Memory B cell (primary cell): ENCODE measurements around the gene DACT1.

Experiments used
- ATAC-seq: fragments of 150-1000 bp; cut with Tn5 transposase; 2 replicates; pipeline ENCODE4 v1.10.0; 2021; ENCODE audit warnings: low read depth, mild to moderate bottlenecking, moderate library complexity
- DNase-seq, 2 donors: peaks; one replicate each; pipeline ENCODE4 v3.0.0; 2022; ENCODE audit warnings: low spot score in 2 of 2
- H3K27ac Mint-ChIP-seq: one replicate; pipeline ENCODE4 v1.8.0; 2022; ENCODE audit warnings: mild to moderate bottlenecking, moderate library complexity, mixed read lengths
- H3K27me3 Mint-ChIP-seq: one replicate; pipeline ENCODE4 v1.8.0; 2022; ENCODE audit warnings: mixed read lengths
- H3K36me3 Mint-ChIP-seq: one replicate; pipeline ENCODE4 v1.8.0; 2022; ENCODE audit warnings: mild to moderate bottlenecking, mixed read lengths
- H3K4me1 Mint-ChIP-seq: one replicate; pipeline ENCODE4 v1.8.0; 2022; ENCODE audit warnings: mixed read lengths
- H3K4me3 Mint-ChIP-seq: one replicate; pipeline ENCODE4 v1.8.0; 2022; ENCODE audit warnings: mild to moderate bottlenecking, moderate library complexity, mixed read lengths
- H3K9me3 Mint-ChIP-seq: one replicate; pipeline ENCODE4 v1.8.0; 2022; ENCODE audit warnings: mixed read lengths

The DACT1 gene

DNA sequence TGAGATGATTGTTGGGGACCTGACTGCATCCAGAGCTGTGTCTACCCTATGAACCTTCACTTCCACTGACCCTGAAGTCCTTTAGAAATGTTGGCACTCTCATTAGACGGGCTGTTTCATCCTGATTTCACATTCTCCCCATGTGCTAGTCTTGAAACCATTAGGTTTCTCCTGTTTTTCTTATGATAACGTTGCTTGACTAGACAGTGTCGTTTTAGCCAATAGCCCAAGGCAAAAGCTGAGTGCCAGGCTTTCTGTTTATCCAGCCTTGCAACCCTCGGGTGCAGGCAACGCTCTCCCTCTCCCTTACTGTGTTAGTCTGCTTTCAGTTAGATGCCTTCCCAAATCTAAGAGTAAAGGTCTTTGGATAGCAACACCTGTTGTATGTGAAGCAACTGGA is 30.1 kb downstream of the DACT1 start:
- no peak overlapping the region for H3K27ac Mint-ChIP-seq
- DNase-seq (no peak), ATAC-seq (no peak)
- no peaks in the 10 kb centered on the region for H3K36me3 Mint-ChIP-seq
- H3K4me1 Mint-ChIP-seq = no peaks in the 10 kb centered on the region
- H3K27me3 Mint-ChIP-seq = peaks cover 2% of the 10 kb centered on the region
- peaks cover 2% of the 10 kb centered on the region for H3K9me3 Mint-ChIP-seq
- no peak overlapping the region for H3K4me3 Mint-ChIP-seq

DNA sequence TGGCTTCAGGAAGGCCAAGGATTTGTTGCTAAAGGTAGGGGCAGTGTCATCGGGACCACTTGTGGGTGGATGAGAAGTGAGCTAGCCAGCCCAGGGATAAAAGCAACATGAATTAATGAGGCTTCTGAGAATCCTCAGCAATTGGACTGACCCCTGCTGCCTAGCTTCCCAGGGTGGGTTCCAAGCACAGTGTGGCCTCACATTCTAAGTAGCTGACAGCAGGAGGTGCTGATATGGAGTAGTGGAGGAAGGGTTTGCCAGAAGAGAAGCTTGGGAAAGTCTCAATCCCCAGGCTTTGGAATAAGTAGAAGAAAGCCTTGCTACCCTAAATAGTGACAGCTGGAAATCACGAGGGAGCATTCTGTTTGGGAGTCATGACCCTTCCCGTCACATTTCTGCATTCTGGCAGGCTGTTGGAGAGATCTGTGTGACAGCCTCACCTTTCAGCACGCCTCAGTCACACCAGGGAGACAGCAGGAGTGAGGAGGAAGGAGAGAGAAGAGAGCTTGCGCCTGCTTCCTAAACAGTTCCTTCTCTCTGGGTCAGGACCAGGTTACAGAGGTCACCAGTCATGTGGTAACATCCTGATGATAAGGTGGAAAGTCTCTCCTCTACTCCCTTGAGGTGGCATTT is 31.2 kb downstream of the DACT1 start:
- no peak for DNase-seq
- ATAC-seq = no peak
- no peak overlapping the region for H3K4me3 Mint-ChIP-seq
- peaks cover 2% of the 10 kb centered on the region for H3K27me3 Mint-ChIP-seq
- no peak overlapping the region for H3K27ac Mint-ChIP-seq
- peaks cover 2% of the 10 kb centered on the region for H3K9me3 Mint-ChIP-seq
- no peaks in the 10 kb centered on the region for H3K36me3 Mint-ChIP-seq
- H3K4me1 Mint-ChIP-seq = no peaks in the 10 kb centered on the region

DNA sequence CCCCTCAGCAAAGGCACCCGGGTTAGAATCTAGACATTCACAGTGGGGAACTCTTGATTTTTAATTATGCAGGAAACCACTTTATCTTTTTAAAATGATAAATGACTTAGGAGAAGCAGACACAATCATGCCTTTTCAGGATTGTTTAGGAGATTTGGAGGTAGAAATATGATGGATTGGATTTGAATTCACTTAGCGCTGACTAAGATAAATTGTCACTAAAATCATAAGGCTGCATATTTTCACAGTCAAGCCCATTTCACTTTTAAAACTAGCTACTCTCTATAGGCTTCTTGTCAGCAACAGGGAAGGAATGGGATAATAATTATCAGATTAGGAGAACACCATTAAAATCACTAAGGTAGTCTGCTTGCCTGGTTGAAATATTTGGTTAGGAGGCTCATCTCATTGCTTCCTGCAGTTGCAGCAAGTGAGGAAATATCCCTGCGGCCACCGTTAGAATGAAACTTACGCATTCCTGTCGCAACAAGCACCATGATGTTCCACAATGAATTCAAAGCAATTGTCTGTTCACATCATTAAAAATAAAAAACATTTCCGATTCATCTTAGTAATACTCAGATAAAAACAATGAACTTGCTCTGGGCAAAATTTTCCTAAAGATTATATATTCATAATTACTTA is 31.9 kb downstream of the DACT1 start:
- Mint-ChIP-seq H3K27ac (no peak overlapping the region), H3K27me3 (peaks cover 2% of the 10 kb centered on the region), H3K4me3 (no peak overlapping the region), H3K36me3 (no peaks in the 10 kb centered on the region), H3K9me3 (peaks cover 2% of the 10 kb centered on the region), H3K4me1 (no peaks in the 10 kb centered on the region)
- no peak for DNase-seq
- ATAC-seq = no peak

DNA sequence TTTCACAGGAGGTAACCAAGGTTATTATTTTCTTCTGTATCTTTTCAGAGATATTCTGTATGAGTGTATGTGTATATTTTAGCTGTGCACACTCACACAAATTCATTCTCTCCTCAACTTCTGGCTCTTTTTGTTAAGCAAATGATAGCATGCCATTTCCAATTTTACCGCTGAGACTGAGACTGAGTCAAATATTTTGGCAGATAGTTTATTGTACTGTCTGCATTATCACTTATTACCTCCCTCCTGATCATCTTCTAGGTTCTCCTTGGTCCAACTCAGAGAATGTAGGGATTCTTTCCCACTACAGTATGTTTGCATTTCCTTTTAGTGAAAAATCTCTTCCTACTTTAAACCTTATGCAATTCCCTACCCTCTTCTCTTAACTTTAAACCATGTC is 33.3 kb downstream of the DACT1 start:
- Mint-ChIP-seq H3K9me3 (peaks cover 2% of the 10 kb centered on the region), H3K4me1 (no peaks in the 10 kb centered on the region), H3K27ac (no peak overlapping the region), H3K4me3 (no peak overlapping the region), H3K27me3 (peaks cover 2% of the 10 kb centered on the region), H3K36me3 (no peaks in the 10 kb centered on the region)
- DNase-seq = no peak
- no peak for ATAC-seq

DNA sequence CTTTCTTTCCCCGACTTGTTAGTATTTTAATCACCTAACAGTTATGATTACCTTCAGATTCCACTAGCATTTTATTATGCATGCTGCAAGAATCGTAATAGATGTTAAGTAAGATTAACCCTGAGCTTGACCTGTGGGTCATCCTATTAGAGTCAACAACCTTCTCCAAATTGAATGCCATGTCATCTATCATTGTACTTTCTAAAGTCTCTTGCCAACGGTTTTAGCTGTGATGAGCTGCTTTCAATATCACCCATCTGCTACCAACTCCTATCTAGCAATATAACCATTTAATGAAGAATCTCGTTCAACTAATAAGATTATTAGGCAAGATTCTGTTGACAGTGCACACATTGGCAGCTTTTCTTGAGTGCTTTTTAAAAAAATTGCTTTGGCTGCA is 33.7 kb downstream of the DACT1 start:
- peaks cover 2% of the 10 kb centered on the region for H3K27me3 Mint-ChIP-seq
- peaks cover 2% of the 10 kb centered on the region for H3K9me3 Mint-ChIP-seq
- H3K36me3 Mint-ChIP-seq = no peaks in the 10 kb centered on the region
- no peak for DNase-seq
- H3K4me1 Mint-ChIP-seq = no peaks in the 10 kb centered on the region
- H3K27ac Mint-ChIP-seq = no peak overlapping the region
- ATAC-seq = no peak
- H3K4me3 Mint-ChIP-seq = no peak overlapping the region

DNA sequence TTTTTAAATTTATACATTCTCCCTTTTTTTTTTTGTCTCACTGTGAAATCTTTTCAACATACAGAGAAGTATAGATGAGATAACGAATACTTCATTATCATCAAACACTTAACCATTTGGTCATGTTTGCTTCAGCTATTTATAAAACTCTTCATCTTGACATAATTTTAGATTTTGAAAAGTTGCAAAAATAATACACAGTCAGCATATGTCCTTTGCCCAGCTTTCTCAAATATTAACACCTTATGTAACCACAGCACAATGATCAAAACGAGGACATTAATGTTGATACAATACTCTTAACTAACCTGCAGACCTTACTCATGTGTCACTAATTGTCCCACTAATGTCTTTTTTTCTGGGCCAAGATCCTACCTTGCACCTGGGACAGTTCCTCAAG is 36.0 kb downstream of the DACT1 start:
- no peak for ATAC-seq
- H3K9me3 Mint-ChIP-seq = peaks cover 2% of the 10 kb centered on the region

DNA sequence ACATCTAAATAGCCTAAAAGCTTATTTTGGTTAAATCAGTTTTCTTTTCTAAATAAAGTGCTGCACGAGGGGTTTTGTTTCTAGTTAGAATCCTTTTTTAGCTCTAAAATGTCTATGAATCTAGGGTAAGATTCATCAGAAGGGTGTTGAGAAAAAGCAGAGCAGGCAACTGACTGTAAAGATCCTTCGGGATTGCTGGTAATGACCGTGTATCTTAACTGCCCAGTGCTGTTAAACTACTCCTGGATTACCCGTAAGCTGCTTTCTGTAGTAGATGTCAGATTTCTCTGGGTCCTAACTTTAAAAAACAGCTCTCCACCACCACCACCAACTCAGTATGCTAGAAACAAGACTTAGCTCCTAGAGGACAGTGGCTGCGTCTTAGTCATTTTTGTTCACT is 39.2 kb downstream of the DACT1 start:
- Mint-ChIP-seq H3K4me3 (no peak overlapping the region), H3K27ac (no peak overlapping the region), H3K36me3 (no peaks in the 10 kb centered on the region), H3K9me3 (peaks cover 2% of the 10 kb centered on the region), H3K4me1 (no peaks in the 10 kb centered on the region), H3K27me3 (peaks cover 4% of the 10 kb centered on the region)
- DNase-seq (no peak), ATAC-seq (no peak)

More for the DNA sequence above, 36.0 kb downstream of the DACT1 start:
- Mint-ChIP-seq H3K4me1 (no peaks in the 10 kb centered on the region), H3K27ac (no peak overlapping the region), H3K36me3 (no peaks in the 10 kb centered on the region), H3K27me3 (peaks cover 4% of the 10 kb centered on the region), H3K4me3 (no peak overlapping the region)
- DNase-seq = no peak

DNA sequence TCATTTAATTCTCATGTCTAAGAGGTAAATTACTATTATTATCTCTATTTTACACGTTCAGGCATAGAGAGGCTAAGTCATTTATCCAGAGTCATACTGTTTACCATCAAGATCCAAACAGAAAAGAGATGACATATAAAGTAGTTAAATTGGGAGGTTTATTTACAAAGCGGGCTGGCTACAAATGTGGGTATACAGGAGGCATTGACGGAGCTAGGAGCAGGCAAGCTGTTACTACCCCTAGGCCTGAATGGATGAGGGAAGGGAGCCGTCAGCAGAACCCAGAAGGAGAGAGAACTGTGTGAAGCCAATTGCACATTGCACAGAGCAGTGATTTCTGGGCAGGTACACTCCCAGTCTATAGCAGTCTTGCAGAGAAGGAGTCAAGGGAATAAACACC is 39.8 kb downstream of the DACT1 start:
- ATAC-seq (no peak), DNase-seq (no peak)
- Mint-ChIP-seq H3K4me1 (no peaks in the 10 kb centered on the region), H3K9me3 (peaks cover 2% of the 10 kb centered on the region), H3K4me3 (no peak overlapping the region), H3K36me3 (no peaks in the 10 kb centered on the region), H3K27ac (no peak overlapping the region), H3K27me3 (peaks cover 8% of the 10 kb centered on the region)

DNA sequence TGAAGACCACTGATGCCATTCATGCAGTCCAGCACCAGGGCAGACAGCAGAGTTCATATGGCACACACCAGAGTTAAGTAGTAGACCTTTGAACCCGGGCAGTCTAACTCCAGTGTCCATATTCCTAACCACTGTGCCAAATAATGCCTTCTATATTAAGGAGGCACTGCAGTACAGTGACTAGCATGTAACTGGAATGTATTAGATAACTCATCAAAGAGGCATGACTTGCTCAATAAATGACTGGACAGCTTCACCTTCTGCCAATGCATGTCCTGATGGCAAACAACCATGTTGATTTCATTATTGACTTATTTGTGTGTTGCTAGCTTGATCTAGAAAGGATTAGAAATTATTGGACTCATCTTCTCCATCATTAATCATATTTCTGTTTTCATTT is 40.2 kb downstream of the DACT1 start:
- H3K9me3 Mint-ChIP-seq = no peaks in the 10 kb centered on the region
- H3K27ac Mint-ChIP-seq = no peak overlapping the region
- DNase-seq = no peak
- no peak overlapping the region for H3K4me3 Mint-ChIP-seq
- no peaks in the 10 kb centered on the region for H3K4me1 Mint-ChIP-seq
- H3K36me3 Mint-ChIP-seq = no peaks in the 10 kb centered on the region
- ATAC-seq = no peak
- peaks cover 8% of the 10 kb centered on the region for H3K27me3 Mint-ChIP-seq

DNA sequence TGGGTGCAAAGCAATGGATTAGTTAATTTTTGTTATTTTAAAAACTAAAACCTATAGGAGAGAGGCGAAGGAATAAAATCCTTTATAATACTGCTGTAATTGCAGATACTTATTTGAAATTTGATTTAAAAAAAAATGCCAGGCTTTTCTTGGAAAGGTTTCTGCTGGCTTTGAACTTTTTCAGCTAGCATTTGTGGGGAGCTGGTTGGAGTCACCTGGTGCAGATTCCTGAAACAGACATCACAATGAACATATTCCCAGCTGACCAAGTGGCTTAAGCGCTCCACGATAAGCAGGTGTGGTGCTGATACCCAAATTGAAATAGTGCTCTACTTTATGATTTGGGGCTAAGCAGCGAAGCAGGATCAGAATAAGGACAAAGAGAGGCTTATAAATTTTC is 42.9 kb downstream of the DACT1 start:
- Mint-ChIP-seq H3K4me3 (no peak overlapping the region), H3K4me1 (no peaks in the 10 kb centered on the region), H3K27ac (no peak overlapping the region), H3K9me3 (no peaks in the 10 kb centered on the region), H3K27me3 (peaks cover 12% of the 10 kb centered on the region), H3K36me3 (no peaks in the 10 kb centered on the region)
- ATAC-seq (no peak), DNase-seq (no peak)

DNA sequence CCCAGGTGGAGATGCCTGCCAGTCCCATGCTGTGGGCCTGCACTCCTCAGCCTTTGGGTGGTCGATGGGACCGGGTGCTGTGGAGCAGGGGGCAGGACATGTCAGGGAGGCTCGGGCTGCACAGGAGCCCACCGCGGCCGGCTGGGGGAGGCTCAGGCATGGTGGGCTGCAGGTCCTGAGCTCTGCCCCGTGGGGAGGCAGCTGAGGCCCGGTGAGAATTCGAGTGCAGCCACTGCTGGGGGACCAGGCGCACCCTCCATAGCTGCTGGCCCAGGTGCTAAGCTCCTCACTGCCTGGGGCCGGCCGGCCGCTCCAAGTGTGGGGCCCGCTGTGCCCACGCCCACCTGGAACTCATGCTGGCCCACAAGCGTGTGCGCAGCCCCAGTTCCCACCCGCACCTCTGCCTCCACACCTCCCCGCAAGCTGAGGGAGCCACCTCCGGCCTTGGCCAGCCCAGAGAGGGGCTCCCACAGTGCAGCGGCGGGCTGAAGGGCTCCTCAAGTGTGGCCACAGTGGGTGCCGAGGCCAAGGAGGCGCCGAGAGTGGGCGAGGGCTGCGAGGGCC is 49.6 kb downstream of the DACT1 start:
- no peak overlapping the region for H3K27ac Mint-ChIP-seq
- no peaks in the 10 kb centered on the region for H3K4me1 Mint-ChIP-seq
- H3K36me3 Mint-ChIP-seq = no peaks in the 10 kb centered on the region
- DNase-seq (no peak), ATAC-seq (no peak)
- peaks cover 8% of the 10 kb centered on the region for H3K27me3 Mint-ChIP-seq
- no peak overlapping the region for H3K4me3 Mint-ChIP-seq
- no peaks in the 10 kb centered on the region for H3K9me3 Mint-ChIP-seq

DNA sequence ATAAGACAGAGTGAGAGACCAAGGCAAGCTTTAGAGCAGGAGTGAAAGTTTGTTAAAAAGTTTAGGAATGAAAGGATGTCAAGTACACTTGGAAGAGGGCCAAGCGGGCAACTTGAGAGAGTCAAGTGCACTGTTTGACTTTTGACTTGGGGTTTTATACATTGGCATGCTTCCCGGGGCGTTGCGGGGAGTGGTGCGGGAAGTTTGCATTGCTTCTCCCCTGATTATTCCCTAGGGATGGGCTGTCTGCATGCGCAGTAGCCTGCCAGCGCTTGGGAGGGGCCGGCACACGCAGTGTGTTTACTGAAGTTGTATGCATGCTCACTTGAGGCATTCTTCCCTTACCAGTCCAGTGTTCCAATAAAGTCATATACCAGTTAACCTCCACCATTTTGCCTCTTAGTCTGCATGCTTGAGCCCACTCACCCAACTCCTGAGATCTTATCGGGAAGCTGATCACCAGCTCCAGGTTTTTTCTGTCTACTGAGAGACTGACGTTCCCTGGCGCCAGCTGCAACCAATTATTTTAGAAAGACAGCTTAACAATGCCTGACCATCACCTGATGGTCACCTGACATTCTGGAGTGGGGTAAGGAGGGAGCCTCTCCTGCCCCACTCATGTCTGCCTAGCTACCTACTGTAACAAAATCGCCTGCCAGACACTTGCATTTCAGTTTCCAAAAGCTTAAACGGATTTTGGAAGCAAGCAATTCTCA is 53.2 kb downstream of the DACT1 start:
- ATAC-seq (no peak), DNase-seq (no peak)
- no peaks in the 10 kb centered on the region for H3K9me3 Mint-ChIP-seq
- peaks cover 2% of the 10 kb centered on the region for H3K27me3 Mint-ChIP-seq
- no peak overlapping the region for H3K4me3 Mint-ChIP-seq
- H3K27ac Mint-ChIP-seq = no peak overlapping the region
- H3K4me1 Mint-ChIP-seq = no peaks in the 10 kb centered on the region
- H3K36me3 Mint-ChIP-seq = no peaks in the 10 kb centered on the region

DNA sequence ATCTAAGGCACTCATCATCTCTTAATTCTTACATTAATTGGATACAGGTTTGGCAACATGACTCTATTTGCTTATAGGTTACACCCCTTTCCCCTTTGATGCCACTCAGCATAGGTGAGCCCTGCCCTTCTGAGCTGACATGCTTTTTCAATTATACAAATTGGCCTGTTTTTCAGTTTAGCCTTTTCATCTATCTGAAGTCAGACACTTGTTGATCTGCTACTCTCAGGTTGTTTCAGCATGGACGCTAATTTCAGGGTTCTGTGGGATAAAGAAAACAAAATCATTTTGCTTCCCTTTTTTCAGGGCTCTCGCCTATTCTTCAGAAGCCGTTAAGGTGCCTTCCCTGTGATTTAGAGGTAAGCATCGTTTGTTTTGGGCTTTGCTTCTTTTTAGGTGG is 55.3 kb downstream of the DACT1 start:
- ATAC-seq (no peak), DNase-seq (no peak)
- no peak overlapping the region for H3K27ac Mint-ChIP-seq
- H3K4me3 Mint-ChIP-seq = no peak overlapping the region
- no peaks in the 10 kb centered on the region for H3K36me3 Mint-ChIP-seq
- no peaks in the 10 kb centered on the region for H3K9me3 Mint-ChIP-seq
- peaks cover 2% of the 10 kb centered on the region for H3K27me3 Mint-ChIP-seq
- no peaks in the 10 kb centered on the region for H3K4me1 Mint-ChIP-seq

DNA sequence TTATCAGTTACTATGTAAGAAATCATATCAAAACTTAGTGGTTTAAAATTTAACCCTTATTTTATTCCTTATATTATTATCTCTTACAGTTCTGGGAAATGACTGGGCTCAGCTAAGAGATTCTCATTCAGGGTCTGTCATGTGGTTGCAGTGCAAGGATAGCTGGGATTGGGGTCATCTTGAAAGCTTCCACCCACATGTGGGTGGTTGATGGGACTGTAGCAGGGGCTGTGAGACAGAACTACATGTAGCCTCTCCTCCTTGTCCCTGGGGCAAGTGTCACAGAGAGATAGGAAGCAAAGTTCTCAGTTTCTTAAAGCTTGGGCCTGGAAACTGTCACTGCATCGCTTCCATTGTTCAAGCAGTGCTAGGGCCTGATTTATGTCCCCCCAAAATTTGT is 57.8 kb downstream of the DACT1 start:
- Mint-ChIP-seq H3K27ac (no peak overlapping the region), H3K9me3 (no peaks in the 10 kb centered on the region)

More for the DNA sequence above, 57.8 kb downstream of the DACT1 start:
- H3K36me3 Mint-ChIP-seq = no peaks in the 10 kb centered on the region
- no peak overlapping the region for H3K4me3 Mint-ChIP-seq
- ATAC-seq = no peak
- peaks cover 4% of the 10 kb centered on the region for H3K27me3 Mint-ChIP-seq
- DNase-seq = no peak
- no peaks in the 10 kb centered on the region for H3K4me1 Mint-ChIP-seq
